ENCODE data around the gene GFI1B.
"Not testable (repeated sequence)": the region's sequence is repeated elsewhere in the genome, so short reads cannot be mapped to it uniquely, and the experiment has no call there.

Gene GFI1B

DNA sequence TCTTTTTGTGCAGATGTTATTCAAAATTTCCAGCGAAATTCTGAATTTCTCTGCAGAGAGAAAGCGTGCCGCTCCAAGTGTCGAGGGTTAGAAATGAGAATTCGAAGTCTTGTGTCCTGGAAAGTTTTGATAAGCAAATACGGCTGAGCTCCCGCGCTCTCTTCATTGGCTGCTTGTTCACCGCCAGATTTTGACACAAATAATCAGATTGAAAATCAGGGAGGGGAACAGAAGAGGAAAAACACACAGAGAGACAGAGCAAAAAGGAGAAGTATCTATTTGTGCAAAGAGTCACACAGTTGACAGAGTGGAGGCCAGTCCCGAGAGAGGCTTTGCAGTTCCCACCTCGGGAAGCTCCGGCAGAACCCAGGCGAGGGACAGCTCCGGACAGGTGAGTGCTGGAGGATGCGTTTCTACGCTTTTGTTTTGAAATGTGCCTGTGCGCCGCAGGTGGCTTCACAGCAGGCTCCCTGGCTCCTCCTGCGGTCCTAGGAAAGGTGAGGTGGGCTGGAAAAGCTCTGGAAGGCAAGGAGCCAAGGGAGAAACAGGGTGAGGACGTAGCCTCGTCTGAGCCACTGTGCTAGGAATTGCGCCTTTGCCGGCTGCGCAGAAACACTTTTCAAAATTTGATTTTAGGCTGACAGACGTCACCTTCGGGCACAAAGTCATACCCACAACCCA lies at the start of gene GFI1B:
Gene GFI1B, plus strand, starts transcription at position 244 of the 681 bp plus-strand sequence. CDS start 7,985 bp downstream, outside the sequence.
- DNase-seq (ENCODE audit: low read depth), result no peak

DNA sequence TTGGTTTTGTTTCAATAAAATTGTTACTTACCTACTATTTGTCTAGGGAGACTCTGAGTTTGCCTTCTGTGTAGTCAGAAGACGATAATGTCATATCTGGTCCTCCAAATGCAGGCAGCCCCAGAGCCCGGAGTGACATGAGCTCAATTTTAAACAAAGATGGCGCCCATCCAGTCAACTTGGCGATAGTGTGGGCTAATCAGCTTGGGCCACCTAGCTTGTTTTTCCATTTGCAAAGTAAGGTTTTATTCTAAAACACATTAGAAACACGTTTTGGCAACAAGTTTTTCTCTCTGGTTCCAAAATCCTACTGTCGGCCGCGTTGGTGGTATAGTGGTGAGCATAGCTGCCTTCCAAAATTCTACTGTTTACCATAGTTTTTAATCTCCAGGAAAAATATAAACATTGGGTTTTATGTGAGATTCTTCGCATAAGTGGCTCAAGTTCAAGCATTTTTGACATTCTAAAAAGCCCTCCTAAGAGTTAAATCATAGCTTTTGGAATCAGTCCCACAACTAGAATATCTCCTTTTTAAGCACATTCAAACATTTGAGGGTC lies 47.2 kb upstream of the GFI1B start:
- DNase-seq (ENCODE audit: low read depth), result no peak

DNA sequence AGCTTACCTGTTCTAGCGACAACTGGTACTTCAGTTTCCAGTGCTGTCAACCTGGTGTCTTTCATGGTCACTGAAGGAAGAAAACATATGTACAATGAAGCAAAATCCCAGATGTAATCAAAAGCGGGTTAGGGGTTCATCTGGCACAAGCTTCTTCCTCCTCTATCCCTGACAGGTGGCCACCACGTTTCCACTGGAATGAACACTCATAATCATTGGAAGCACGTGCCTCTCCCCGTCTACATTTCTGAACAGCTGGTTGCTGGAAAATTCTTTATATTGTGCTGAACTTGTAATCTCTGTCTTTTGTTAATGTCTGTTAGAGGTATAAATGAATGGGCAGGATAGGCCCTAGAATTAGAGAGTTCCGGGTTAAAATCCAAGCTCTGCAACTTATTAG lies 43.5 kb upstream of the GFI1B start:
- no peak for DNase-seq (ENCODE audit: low read depth)

DNA sequence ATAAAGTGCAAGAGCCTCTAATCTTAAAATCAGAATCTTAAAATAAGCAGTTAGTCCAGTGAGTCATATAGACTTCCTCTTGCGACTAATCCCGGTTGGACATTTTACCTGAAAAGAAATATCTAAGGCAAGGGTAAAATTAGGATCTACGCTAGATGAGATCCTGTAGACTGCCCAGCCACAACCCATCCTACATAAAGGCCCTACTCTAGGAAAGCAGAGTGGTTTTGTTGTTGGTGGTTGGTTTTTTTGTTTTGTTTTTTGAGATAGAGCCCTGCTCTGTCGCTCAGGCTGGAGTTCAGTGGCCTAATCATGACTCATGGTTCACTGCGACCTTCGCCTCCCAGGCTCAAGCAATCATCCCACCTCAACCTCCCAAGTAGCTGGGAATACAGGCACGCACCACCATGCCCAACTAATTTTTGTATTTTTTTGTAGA lies 41.0 kb upstream of the GFI1B start:
- DNase-seq (ENCODE audit: low read depth), result peak; percentile 61

DNA sequence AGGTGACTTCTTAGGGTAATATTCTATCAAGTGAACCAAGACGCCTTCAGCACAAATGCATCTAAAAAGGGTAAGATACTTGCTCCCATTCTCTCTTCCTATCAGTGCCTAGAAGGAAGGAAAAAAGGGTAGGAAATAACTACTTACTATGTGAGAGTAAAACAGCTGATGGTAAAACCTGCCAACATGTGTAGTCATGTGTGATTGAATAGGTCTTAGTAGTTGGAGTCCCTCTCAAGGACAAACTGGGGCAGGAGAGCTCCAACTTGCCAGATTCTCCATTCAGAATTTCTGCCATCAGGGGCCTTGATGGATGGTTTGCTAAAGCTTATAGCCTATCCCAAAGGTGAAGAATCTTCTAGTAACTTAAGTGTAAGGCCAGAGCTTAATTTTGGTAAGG lies 39.3 kb upstream of the GFI1B start:
- no peak for DNase-seq (ENCODE audit: low read depth)

DNA sequence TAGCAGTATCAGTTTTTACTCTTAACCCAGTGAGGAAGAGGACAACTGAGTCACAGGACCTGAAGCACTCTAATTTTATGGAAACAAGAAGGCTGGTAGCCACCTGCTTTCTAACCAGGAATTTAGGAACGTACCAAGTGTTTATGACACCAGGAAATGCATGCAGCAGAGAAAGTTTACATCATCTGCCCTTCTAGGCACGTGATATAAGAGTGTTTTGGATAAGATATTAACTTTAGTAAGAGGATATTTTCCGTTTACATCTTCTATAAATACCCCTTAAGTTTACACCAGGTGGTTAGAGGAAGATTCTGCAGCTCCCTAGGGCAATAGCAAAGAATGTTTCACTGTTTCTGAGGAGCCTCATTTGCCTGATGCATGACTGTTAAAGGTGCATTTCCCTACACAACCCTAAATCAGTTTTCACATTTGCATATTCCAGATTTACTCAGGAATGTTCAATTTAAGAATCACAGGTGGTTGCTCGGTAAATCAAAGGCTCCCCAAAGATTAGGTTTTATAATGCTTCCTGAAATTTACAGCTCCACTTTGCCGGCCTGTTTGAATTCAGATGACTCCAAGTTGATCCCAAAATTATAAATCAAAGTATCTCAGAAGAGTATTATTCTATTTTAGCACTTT lies 35.8 kb upstream of the GFI1B start:
- peak; percentile 27 for DNase-seq (ENCODE audit: low read depth)

DNA sequence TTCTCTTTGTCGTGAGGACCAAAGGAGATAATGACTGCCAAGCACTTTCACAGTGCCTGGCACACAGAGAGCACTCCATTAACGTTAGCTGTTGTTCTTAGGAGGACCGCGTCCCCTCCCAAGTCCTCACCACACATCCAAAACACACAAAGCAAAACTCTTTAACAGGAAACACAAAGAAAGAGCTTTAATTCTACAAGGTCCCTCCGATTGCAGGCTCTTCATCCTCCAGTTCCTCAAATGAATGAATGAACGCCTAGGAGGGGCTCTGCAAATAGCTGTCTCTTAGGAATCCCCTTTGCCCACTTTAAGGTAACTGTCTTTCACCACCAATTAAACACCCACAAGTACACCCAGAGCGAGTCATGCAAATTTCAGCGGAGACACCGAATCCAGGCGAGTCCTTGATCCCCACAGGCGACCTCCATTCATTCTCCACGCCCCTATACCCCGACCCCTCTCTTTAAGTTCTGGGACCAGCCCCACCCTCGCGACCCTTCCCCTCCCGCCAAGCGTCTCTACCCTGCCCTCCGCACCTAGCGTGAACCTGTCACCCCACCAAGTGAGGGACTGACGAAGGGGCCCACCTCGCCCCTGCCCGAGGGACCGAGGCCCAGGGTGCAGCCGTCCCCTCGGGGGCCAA lies 34.7 kb upstream of the GFI1B start:
- peak; percentile 36 for DNase-seq (ENCODE audit: low read depth)

DNA sequence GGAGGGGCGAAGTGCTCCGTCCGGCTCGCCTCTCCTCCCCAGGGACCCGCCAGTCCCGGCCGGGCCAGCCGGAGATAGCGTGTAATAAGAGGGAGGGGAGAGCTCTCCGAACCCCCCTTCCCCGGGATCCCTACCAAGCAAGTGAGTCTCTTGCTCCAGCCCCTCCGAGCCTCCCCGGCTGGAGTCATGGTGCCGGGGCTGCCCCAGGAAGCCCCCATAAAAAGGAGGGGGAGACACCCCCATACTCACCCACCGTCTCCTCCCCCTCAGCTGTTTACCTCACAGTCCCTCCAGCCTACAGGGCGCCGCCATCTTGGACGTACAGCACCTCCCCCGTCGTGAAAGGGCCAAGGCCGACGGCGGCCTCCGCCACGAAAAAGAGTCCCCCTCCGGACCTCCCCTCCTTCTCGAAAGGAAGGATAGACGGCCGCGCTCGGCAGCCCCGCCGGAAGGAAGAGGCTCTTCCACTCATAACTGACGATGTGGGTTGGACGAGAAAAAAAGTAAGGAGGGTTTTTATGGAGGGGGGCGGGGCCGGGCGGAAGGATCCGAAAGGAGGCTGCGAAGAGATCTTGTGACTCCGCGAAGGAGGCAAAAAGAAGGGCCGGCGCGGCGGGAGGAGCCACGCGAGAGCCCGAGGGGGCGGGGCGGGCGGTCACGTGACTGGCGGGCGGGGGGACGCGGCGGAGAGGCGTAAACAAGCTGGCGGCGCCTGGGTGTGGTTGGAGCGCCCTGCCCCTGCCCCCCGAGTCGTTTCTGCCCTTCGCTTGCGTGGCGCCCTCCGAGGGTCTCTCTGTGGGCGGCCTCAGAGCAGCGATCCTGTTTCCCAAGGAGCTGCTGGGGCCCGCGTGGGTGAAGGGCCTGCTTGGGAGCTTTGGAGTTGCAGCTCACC lies 34.0 kb upstream of the GFI1B start, which contains the start of gene TSC1:
Gene TSC1, minus strand, starts transcription at position 323 of the 892 bp plus-strand sequence. CDS start 15,744 bp downstream, outside the sequence.
- DNase-seq (ENCODE audit: low read depth), result peak; percentile 97

DNA sequence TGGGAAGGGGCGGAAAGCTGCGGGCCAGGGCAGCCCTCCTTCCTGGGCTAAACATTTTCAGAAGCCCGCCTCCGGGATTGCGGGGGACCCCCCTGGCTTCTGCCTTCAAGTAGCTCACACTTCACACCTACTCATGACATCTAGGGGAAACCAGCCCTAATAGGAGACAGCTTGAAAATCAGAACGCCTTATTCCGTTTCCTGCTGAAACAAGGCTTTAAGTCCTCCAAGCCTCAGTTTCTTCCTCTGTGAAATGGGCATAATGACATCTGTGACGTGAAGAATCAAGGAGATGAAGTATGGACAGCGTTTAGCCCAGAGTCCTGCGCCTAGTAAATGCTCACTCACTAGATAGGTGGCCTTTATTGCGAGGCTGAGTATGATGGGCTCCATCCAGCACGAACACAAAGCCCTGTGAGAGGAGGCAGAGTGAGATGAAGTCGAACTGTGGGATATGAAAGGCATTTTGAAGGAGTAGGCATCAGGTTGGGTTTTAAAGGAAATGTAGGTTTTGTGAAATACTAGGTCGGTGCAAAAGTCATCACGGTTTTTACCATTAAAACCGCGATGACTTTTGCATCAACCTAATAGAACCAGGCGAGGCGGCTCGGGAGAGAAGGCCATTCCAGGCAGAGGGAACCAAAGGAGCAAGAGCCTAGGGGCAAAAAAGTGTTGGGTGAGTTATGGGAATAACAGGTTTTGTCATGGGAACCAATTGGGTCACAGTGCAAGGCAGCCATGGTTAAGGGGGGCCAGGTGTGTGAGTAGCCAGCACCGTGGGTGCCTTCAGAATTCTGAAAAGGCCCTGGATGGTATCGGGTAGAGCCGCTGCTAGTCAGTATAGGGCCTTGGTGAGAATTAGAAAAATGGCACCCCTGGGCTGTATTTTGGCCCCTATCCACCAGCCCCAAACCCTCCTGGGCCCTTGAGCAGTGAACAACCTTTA lies 33.0 kb upstream of the GFI1B start:
- no peak for DNase-seq (ENCODE audit: low read depth)

DNA sequence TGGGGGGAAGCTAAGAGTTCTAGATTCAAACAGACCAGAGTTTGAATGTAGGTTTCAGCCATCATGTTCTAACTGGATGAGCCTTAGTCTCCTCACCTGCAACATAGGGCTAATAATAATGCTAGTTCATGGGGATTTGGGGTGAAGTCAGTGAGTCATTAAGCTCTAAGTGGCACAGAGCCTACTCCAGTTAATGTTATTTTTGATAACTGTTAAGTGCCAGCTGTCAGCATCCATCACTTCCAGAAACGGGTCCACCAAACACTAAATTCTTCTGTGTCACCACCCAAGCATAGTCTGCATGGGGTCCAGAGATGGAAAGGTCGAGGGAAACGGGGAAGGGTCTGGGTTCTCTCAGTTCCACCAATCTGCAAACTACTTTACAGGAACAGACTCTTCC lies 32.3 kb upstream of the GFI1B start:
- DNase-seq (ENCODE audit: low read depth), result peak; percentile 37

DNA sequence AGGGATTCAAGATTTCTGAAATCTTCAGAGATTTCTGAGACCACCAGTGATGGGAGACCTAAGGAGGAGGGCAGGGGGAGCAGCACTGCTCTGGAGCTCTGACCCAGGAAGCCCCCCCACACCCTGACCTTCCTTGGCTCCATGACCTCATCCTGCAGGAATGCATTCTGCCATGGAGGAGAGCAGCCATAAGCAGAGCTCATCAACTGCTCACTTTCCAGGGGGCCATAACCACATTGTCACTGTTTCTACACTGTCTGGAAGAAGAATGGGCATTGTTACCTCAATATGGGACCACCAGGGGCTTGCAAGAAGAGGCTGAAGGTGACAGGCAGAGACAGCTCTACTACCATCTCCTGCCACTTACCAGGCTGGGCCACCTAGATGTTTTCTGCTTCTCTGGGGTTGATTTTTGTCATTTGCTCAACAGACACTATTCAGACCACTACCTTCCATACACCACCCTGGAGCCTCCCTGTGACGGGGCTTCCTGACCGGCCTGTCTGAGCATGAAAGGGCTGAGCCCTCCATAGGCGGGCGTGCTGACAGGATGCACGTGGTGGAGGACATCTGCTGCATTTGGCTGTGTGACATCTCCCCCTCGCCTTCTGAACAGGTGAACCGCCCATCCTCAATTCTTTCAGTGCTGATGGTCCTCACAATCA lies 31.7 kb upstream of the GFI1B start:
- DNase-seq (ENCODE audit: low read depth), result peak; percentile 85

DNA sequence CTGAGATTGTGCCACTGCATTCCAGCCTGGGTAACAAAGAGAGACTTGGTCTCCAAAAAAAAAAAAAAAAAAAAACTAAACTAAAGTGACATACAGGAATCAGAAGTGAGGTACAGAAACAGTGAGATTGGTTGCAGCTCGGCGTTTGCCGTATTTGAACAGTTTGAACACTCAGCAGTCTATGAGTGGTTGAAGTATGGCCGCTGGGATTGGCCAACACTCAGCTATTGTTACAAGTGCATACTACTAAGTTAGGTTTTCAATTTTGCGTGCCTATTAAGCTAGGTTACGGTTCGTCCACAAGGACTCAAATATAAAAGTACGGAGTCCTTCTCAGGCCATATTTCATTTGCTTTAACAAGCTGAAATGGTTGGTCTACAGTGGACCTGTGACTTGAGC lies 30.7 kb upstream of the GFI1B start:
- no peak for DNase-seq (ENCODE audit: low read depth)

DNA sequence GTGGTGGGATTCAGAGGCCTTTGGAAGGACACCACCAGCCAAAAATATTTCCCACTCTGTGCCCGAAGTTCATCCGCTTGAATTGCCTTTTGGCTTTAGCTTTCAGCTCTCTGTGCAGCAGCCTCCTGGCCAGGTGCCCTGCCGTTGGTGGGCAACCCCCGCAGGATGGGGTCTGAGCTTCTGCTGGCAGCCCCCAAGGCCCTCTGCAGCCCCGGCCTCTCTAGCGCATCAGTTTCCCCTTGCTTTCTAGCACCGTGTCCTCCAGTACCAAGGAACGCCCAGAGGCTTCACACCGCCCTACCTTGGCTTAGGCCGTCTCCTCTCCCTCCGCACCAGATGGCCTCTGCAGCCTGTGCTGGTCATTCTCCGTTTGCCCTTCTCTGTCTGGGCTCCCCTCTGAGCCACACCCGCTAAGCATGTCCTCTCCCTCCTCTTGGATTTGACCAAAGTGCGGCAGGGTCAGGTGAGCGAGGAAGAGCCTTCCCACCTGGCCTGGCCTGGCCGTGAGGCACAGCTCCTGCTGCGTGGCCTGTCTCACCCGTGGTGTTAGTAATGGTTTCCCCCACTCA lies 29.9 kb upstream of the GFI1B start:
- no peak for DNase-seq (ENCODE audit: low read depth)

DNA sequence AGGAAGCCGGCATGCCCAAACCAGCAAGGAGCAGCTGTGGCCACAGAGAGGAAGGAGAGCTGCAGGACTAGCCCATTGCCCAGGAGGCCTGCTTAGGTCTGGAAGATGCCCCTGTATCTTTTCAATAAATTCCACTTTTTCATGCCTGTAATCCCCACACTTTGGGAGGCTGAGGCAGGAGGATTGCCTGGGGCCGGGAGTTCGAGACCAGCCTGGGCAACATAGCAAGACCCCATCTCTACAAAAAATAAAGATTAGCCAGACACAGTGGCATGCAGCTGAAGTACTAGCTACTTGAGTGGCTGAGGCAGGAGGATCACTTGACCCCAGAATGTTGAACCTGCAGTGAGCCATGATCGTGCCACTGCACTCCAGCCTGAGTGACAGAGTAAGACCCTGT lies 28.8 kb upstream of the GFI1B start:
- DNase-seq (ENCODE audit: low read depth), result no peak

DNA sequence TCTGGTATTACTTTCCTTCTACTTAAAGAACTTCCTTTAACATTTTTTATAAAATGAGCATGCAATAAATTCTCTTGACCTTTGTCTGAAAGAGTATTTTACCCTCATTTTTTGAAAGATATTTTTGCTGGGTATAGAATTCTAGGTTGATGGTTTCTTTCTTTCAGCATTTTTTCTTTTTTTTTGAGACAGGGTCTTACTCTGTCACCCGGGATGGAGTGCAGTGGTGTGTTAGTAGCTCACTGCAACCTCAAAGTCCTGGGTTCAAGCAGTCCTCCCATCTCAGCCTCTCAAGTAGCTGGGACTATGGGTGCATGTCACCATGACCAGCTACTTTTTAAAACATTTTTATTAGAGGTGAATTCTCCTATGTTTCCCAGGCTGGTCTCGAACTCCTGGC lies 23.4 kb upstream of the GFI1B start:
- DNase-seq (ENCODE audit: low read depth), result no peak

DNA sequence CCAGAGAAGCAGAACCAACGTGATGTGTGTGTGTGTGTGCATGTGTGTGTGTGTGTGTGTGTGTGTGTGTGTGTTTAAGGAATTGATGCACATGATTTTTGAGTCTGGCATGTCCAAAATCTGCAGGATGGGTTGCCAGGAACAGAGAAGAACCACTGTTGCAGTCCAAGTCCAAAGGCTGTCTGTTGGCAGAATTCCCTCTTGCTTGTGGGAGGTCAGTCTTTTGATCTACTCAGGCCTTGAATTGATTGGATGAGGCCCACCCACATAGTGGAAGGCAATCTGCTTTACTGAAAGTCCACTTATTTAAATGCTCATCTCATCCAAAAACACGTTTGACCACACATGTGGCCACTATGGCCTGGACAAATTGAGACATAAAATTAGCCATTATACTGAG lies 22.7 kb upstream of the GFI1B start:
- DNase-seq (ENCODE audit: low read depth), result no peak

DNA sequence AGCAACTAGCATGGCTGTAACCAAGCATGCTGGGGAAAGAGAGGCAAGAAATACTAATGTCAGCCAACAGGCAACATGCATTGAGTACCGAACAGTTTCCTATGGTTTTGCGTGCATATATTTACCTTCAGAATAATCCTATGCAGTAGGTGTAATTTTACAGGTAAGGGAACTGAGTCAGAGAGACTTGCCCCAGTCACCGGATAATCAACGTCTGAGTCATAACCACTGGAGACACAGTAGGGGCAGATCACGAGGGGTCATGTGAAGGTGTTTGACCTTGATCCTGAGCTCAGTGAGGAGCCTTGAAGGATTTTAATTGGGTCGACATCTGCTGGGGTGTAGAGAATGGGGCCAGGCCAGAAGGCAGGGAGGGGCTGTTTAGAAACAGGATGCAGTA lies 20.7 kb upstream of the GFI1B start:
- DNase-seq (ENCODE audit: low read depth), result no peak

DNA sequence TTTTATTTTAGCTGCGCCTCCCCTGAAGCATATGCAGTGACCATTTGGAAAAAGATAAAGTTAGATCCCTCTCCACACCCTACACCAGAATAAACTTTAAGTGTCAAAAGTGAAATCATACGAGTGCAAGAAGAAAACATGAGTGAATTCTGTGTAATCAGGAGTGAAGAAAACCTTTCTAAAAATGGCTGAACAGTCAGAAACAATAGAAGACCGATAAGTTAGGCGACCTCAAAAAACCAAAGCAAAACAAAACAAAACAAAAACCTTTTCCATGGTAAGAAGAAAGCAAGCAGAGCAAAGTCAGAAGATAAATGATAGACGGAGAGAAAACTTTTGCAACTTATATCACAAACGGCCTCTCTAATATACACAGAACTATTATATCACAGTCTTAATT lies 17.5 kb upstream of the GFI1B start:
- no peak for DNase-seq (ENCODE audit: low read depth)

DNA sequence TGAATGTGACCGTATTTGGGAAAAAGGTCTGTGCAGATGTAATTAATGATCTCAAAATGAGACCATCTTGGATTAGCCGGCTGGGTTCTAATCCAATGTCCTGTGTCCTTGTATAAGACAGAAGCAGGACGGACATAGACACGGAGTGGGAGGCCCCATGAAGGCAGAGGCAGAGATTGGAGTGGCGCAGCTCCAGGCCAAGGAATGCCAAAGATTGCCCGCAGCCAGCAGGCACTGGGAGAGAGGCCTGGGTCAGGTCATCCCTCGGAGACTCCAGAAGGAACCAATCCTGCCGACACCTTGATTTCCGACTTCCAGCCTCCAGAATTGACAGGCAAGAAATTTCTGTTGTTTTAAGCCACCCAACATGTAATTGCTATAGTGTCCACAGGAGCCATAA lies 13.0 kb upstream of the GFI1B start:
- no peak for DNase-seq (ENCODE audit: low read depth)

DNA sequence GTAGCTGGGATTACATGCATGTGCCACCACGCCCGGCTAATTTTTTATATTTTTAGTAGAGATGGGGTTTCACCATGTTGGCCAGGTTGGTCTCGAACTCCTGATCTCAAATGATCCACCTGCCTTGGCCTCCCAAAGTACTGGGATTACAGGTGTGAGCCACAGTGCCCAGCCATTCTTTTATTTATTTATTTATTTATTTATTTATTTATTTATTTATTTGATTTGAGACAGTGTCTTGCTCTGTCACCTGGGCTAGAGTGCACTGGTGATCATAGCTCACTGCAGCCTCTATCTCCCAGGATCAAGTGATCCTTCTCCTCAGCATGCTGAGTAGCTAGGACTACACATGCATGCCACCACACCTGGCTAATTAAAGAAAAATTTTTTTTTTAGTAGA lies 10.6 kb upstream of the GFI1B start:
- not testable (repeated sequence) for DNase-seq (ENCODE audit: low read depth)
